Kasumi-1 (cell line): Measurements from ENCODE around the gene ZNF665.
"Not testable (repeated sequence)": the region's sequence is repeated elsewhere in the genome, so short reads cannot be mapped to it uniquely, and the experiment has no call there.

Experiments used
- DNase-seq, 2 experiments: peaks; one replicate each; lab custom pipeline; 2025; lab: John Stamatoyannopoulos, UW

The ZNF665 gene

DNA sequence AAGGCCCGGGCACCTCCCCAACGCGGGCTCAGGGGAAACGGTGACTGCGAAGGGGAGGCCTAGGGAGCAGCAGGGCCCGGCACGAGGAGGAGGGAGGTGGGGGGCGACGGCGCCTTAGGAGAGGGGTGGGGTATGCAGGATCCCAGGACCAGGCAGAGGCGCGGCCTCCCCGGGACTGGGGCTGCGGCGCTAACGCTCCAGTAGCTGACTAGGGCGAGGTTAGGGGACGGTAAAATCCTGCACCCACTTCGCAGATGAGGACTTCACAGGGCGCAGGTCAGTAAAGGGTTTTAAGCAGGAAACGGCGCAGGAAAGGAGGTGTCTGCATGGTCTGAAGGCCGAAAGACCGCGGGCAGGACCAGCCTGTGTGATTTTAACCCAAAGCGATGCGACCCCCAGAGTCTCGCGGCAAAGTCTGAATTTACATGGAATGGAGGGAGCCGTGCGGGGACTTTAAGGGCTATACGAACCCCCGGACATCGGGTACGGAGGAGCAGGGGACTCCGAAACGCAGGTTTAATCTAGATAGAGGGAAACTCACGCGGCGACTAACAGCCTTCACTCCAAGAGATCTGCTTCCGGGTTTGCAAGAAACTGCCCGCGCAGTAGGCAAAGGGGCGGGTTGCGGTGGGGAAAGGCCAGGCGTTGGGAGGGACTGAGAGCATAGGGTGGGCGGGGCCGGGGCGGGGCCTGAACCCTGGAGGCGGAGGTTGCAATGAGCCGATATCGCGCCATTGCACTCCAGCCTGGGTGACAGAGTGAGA, at the start of gene ZNF665:
Gene ZNF665, minus strand, starts transcription at position 588 of the 764 bp plus-strand sequence. CDS start 10,460 bp downstream, outside the sequence.
- DNase-seq = no peak

DNA sequence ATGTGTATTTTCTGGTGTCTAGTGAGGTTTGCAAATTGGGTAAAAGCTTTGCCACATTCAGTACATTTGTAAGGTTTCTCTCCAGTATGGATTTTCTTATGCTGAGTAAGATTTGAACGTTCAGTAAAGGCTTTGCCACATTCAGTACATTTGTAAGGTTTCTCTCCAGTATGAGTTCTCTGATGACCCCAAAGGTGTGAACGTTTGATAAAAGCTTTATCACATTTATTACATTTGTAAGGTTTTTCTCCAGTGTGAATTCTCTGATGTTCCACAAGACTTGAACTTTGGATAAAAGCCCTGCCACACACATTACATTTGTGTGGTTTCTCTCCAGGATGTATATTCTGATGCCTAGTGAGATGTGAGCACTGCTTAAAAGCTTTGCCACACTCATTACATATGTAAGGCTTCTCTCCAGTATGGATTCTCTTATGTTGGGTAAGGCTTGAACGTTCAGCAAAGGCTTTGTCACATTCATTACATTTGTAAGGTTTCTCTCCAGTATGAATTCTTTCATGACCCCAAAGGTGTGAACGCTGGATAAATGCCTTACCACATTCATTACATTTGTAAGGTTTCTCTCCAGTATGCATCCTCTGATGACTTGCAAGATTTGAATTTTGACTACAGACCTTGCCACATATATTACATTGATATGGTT, 44.1 kb upstream of the ZNF665 start:
- no peak for DNase-seq

DNA sequence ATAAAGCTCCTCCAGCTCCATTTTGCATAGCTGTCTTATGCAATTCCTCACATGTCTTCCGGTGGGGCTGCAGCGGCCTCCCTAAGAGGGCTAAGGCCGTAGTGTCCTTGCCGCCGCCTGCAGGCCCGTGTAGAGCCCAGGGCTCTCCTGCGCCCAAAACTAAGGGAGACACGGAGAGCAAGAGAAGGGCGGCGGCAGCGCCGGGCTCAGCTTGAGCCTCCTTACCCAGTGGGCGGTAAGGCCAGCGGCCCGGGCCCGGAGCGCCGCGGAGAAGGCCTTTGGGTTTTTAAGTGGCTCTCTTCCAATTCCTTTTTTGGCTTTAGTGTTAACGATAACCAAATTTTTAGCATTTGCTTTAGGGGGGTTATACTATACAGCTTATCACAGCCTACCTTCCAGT, 31.4 kb upstream of the ZNF665 start:
- no peak for DNase-seq

DNA sequence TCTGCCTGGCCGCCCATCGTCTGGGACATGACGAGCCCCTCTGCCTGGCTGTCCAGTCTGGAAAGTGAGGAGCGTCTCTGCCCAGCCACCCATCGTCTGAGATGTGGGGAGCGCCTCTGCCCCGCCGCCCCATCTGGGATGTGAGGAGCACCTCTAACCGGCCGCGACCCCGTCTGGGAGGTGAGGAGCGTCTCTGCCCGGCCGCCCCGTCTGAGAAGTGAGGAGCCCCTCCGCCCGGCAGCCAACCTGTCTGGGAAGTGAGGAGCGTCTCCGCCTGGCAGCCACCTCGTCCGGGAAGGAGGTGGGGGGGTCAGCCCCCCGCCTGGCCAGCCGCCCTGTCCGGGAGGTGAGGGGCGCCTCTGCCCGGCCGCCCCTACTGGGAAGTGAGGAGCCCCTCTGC, 29.6 kb upstream of the ZNF665 start:
- not testable (repeated sequence) for DNase-seq

DNA sequence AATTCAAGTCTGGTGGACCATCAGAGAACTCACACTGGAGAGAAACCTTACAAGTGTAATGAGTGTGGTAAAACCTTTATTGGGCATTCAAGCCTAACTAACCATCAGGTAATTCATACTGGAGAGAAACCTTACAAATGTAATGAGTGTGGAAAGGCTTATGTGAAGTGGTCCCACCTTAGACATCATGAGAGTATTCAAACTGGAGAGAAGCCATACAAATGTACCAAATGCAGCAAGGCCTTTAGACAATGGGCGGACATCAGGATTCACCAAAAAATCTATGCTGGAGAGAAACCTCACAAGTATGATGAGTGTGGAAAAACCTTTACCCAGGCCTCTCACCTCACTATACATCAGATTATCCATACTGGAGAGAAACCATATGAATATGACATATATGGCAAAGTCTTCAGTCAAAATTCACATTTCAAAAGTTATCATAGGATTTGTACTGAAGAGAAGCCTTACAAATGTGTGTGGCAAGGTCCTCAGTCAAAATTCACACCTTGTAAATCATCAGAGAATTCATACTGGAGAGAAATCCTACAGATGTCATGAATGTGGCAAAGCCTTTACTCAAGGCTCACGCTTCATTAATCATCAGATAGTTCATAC, 19.7 kb upstream of the ZNF665 start:
- DNase-seq = no peak

DNA sequence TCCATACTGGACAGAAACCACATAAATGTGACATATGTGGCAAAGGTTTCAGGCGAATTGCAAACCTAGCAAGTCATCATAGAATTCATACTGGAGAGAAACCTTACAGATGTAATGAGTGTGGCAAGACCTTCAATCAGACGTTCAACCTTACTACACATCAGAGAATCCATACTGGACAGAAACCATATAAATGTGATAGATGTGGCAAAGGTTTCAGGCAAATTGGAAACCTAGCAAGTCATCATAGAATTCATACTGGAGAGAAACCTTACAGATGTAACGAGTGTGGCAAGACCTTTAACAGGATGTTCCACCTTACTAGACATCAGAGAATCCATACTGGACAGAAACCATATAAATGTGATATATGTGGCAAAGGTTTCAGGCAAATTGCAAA, 18.4 kb upstream of the ZNF665 start:
- DNase-seq = not testable (repeated sequence)

DNA sequence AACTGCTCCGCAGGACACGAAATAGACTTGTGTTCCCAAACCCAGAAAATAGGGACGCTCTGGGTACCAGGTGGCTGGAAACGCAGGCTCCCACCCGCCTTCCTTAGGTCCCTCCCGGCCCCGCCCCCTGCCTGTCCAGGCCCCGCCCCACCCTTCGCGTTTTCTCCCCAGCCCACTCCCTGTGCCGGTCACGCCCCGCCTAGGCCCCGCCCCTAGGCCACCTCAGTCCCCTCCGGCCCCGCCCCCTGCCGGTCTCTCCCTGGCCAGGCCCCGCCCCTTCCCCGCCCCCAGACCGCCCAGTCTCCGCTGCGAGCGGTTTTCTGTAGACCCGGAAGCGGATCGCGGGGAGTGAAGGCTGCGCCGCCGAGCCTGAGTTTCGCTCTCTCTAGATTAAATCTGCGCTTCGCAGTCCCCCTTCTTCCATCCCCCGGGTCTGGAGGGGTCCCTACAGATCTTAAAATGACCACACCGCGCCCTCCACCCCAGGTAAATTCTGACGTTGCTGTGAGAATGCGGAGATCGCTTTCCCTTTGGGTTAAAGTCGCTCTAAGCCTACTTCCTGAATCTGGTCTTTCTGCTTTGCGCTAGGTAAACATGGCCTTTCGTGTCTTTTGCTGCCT, 3.7 kb upstream of the ZNF665 start:
- no peak for DNase-seq

DNA sequence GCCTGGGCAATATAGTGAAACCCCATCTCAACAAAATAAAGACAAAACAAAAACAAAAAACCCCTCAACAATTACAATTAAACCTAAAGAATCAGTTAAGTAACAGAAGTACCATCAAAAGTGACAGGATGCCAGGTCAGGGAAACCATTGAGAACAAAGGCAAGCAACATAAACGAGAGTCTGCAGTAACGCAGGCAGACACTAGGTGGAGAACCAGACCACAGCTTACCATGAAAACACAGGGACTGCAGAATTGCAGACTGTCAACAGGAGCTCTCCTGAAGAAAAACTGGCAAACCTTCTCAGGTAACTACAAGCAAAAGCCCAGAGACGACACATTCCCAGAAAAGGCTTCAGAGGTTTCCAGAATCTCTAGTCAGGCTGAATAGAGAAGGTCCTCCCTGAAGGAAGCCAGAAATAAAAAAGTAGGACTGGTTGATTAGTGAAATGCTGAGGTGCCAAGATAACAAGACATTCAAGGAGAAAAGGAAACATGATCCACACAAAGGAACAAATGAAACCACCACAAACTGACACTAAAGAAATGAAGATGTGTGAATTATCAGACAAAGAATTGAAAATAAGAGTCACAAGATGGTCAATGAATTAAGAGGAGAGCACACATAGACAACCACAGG, 2.2 kb upstream of the ZNF665 start:
- peak; percentile 75 to 80 for DNase-seq

DNA sequence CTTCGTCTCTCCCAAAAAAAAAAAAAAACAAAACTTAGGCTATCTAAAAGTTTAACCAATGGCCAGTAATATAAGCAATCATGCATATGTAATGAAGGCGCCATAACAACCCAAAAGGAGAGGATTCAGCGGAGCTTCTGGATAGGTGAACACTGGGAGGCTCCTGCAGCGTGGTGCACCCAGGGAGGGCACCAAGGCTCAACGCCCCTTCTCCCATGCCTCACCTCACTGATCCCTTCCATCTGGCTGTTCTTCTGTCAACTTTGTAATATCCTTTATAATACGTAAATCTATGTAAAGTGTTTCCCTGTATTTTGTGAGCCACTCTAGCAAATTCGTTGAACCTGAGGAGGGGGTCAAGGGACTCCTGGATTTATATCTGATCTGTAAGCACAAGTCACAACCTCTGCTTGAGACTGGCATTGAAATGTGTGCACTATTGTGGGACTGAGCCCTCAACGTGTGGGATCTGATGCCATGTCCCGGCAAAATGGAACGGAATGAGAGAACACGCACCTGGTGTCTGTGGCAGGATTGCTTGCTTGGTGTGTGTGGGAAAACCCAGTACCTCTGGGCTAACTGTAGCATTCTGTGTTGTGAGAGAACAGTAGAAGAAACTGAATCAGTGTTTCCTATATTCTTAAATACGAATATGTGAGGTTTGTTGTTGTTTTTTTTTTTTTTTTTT, 521 bp upstream of the ZNF665 start:
- no peak for DNase-seq

DNA sequence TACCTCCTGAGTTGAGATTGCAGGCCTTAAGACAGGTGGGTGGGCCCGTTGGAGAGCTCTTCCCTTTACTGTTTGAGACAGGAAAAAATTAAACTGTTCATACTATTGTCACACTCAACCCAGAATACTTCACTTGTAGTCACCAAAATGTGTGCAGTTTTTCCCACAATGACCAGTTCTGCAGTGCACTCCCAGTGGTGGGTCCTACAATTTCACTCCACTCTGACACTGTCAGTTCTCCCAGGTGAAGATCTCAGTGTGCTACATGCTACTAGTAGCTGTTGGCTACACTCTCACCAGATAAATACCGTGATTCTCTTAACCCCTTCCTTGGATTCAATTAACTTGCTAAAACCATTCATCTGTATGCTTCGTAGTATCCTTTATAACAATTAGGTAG, 2.9 kb downstream of the ZNF665 start:
- DNase-seq = no peak

DNA sequence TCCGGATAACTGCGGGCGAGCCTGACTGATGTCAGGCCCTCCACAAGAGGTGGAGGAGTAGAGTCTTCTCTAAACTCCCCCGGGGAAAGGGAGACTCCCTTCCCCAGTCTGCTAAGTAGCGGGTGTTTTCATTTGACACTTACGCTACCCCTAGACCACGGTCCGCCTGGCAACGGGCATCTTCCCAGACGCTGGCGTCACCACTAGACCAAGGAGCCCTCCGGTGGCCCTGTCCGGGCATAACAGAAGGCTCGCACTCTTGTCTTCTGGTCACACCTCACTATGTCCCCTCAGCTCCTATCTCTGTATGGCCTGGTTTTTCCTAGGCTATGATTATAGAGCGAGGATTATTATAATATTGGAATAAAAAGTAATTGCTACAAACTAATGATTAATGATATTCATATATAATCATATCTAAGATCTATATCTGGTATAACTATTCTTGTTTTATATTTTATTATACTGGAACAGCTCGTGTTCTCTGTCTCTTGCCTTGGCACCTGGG, 3.4 kb downstream of the ZNF665 start:
- DNase-seq = not testable (repeated sequence)

DNA sequence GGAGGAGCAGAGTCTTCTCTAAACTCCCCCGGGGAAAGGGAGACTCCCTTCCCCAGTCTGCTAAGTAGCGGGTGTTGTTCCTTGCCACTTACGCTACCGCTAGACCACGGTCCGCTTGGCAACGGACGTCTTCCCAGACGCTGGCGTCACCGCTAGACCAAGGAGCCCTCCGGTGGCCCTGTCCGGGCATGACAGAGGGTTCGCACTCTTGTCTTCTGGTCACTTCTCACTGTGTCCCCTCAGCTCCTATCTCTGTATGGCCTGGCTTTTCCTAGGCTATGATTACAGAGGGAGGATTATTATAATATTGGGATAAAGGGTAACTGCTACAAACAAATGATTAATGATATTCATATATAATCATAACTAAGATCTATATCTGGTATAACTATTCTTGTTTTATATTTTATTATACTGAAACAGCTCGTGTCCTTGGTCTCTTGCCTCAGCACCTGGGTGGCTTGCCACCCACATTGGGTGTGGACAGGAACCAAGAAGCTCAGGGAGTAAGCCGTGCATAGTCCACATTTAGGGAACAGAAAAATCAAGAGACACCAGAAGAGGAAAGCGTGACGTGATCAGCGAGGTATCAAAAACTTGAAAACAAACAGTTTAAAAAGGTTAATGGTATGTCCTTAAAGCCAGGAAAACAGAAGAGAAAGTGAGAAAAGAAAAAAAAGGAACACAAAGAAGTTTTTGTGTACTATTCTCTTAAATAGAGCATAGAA, 7.8 kb downstream of the ZNF665 start:
- not testable (repeated sequence) for DNase-seq

DNA sequence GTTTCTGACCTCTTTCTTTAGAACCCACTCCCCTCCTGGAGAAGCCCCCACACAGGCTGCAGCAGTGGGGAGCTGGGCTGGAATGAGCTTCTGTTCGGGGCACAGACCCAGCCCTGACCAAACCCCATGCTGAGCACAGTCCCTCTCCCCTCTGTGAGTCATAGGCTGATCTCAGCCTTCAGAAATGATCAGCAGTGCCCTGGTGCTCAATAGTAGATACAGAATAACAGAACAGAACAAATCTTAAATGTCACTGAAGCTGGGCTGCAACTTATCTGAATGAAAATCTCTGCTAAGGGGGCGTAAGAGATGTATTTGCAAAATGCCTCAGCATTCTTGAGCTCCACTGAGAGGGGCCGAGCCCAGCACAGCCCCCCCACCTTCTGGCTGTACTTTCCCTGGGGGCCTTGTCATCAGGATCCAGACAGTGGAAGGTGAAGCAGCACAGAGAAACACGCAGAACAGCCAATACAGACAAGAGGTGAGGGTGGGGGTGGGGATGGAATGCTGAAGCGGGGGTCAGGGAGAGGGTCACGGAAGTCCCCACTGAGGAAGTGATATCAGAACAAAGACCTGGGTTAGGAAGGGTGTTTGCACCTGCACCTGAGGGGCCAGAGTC, 9.9 kb downstream of the ZNF665 start:
- no peak for DNase-seq

DNA sequence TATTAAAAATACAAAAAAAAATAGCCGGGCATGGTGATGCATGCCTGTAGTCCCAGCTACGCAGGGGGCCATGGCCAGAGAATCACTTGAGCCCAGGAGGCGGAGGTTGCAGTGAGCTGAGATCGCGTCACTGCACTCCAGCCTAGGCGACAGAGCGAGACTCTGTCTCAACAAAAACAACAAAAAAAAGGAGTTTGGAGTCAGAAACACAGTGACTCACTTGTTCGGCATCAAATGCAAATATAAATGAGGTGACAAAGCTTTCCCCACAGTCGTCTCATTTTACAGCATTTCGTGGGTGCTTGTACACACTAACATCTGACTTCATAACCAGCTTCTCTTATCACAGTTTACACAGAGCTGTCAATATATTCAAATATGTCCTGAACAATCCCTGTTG, 11.0 kb downstream of the ZNF665 start:
- DNase-seq = no peak

DNA sequence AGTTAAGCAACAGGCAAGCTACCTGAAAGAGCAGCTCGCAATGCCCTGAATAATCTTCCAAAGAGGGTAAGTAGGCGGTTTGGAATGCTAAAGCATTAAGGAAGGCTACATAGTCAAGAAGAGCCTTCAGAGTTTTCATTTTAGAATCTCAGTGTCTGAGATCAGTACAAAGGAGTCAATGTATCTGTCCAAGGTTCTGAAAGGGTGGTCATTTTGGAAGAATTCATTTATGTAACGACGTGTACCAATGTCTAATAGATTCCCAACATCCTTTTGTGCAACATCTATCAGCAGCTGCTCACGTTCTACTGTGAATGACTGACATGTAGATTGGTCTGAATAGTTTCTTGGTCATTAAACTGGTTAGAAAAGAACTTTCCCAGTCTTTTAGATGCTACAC, 15.2 kb downstream of the ZNF665 start:
- DNase-seq = no peak

DNA sequence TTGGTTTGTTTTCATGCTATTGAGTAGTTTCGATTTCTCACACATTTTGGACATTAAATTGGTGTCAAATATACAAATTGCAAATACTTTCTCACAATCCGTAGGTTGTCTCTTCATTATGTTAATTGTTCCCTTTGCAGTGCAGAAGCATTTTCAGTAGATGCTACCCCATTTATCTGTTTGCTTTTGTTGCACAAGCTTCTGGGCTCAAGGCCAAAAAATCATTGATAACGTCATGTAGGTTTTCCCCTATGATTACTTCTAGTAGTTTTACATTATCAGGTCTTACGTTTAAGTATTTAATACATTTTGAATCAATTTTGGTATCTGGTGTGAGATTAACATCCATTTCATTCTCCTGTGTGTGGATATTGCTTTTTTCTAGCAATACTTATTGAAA, 20.3 kb downstream of the ZNF665 start:
- no peak for DNase-seq

DNA sequence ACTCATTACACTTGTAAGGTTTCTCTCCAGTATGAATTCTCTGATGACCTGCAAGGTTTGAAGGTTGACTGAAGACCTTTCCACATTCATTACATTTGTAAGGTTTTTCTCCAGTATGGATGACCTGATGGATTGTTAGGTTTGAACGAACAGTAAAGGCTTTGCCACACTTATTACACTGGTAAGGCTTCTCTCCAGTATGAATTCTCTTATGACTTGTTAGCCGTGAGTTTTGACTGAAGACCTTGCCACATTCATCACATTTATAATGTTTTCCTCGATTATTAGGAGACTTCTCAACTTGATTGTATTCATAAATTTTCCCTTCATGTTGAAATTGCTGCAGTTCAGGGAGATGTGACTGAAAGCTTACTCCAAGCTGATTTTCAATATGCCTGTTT, 27.5 kb downstream of the ZNF665 start:
- no peak for DNase-seq

DNA sequence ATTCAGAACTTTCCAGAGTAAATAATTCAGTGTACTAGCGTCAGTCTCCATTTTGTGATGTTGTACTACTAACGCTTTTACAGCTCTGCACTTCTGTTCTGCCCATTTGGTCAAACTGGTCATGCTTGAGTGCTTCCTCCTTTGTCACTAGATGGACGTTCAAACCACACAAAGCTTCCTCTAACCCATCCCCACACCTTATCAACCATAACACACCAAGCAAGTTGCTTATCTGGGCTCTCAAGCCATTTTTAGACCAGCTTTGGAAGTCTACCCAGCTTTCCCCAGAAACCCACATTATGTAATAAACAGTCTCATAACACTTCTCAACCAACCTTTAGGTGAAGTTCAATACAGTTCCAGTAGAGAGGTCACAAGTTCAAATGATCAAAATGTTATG, 32.0 kb downstream of the ZNF665 start:
- DNase-seq = no peak

DNA sequence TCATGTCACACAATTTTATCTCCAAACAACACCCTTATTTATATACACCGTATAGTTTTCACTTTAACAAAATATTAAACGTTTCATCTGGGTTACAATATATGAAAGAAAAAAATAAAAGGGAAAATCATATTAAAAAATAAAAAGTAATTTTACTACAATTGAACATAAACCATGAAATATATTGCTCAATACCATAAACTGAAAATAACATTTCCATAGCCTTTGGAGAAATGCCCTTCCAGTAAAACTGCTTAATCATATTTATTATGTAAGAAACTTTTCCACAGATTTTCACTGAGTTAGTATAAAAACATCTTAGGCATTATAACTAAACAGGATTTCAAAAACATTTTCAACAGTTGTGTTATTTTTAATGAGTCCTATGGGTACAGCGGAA, 32.8 kb downstream of the ZNF665 start:
- no peak for DNase-seq

DNA sequence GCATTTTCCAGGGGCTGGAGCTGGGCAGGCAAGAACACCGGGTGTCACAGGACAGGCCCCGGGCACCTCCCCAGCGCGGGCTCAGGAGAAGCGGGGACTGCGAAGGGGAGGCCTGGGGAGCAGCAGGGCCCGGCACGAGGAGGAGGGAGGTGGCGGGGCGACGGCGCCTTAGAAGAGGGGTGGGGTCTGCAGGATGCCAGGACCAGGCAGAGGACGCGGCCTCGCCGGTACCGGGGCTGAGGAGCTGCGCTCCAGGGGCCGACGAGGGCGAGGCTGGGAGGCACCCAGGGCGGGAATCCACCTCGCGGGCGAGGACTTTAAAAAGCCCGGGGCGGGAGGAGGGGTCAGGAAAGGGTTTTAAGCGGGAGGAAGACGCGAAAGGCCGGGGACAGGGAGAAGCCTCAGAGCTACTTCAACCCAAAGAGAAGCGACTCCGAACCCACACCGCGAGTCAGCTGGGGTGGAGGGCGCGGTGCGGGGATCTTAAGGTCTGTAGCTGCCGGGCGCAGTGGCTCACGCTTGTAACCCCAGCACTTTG, 35.0 kb downstream of the ZNF665 start:
- no peak for DNase-seq
